PFSK-1 (cell line): Measurements from ENCODE around the gene ADARB1.

Experiments used
- FOXP2 ChIP-seq: optimal IDR thresholded peaks from 2 replicates; pipeline ENCODE3; 2011; ENCODE audit warnings: borderline replicate concordance, control low read depth, inconsistent platforms; ENCODE audit not compliant: insufficient read depth; ENCODE audit errors: extremely low read length, extremely low read depth
- POLR2AphosphoS5 ChIP-seq: IDR thresholded peaks from 2 replicates; pipeline ENCODE4 v1.6.1; 2012; ENCODE audit warnings: low read depth, mild to moderate bottlenecking, control low read depth, low read length, moderate library complexity
- SIN3A ChIP-seq: IDR thresholded peaks from 2 replicates; pipeline ENCODE4 v1.6.1; 2012; ENCODE audit warnings: mild to moderate bottlenecking, low read length, moderate library complexity, borderline replicate concordance; ENCODE audit not compliant: insufficient read depth
- TAF1 ChIP-seq: IDR thresholded peaks from 2 replicates; pipeline ENCODE4 v1.6.1; 2012; ENCODE audit warnings: low read length, control low read depth, borderline replicate concordance; ENCODE audit not compliant: insufficient read depth
- TF ChIP-seq, protein P1 (sequence below), 2 experiments: IDR thresholded peaks; 2 replicates each; pipeline versions ENCODE4 v1.6.1 to v1.8.0; 2011 to 2012; ENCODE audit warnings: low read depth in 2 of 2, low read length in 2 of 2, control low read depth in 1 of 2, inconsistent platforms in 1 of 2, mild to moderate bottlenecking in 1 of 2, moderate library complexity in 1 of 2; ENCODE audit not compliant: insufficient read depth in 1 of 2

Gene ADARB1

DNA sequence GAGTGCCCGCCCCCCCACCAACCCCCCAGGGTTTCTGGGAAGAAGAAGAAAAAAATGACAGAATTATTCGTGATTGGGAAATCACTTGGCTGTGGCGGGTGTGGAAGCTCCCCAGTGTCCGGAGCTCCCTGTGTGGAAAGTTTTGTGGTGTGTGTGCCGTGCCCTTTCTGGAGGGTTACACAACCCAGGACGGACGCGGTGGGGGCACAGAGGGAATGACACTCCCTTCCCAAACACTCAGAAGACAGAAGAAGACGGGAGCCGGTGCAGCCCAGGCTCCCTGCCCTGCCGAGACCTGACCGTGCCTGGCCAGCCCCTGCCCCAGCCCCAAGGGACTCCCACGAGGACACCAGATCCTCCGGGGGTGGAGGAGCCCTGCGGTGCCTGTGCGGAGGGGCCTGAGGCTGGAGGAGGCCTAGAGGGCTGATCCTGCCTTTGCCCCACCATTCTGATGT is 33.0 kb upstream of the ADARB1 start:
- TF ChIP-seq, protein P1, sequence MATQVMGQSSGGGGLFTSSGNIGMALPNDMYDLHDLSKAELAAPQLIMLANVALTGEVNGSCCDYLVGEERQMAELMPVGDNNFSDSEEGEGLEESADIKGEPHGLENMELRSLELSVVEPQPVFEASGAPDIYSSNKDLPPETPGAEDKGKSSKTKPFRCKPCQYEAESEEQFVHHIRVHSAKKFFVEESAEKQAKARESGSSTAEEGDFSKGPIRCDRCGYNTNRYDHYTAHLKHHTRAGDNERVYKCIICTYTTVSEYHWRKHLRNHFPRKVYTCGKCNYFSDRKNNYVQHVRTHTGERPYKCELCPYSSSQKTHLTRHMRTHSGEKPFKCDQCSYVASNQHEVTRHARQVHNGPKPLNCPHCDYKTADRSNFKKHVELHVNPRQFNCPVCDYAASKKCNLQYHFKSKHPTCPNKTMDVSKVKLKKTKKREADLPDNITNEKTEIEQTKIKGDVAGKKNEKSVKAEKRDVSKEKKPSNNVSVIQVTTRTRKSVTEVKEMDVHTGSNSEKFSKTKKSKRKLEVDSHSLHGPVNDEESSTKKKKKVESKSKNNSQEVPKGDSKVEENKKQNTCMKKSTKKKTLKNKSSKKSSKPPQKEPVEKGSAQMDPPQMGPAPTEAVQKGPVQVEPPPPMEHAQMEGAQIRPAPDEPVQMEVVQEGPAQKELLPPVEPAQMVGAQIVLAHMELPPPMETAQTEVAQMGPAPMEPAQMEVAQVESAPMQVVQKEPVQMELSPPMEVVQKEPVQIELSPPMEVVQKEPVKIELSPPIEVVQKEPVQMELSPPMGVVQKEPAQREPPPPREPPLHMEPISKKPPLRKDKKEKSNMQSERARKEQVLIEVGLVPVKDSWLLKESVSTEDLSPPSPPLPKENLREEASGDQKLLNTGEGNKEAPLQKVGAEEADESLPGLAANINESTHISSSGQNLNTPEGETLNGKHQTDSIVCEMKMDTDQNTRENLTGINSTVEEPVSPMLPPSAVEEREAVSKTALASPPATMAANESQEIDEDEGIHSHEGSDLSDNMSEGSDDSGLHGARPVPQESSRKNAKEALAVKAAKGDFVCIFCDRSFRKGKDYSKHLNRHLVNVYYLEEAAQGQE (IDR thresholded peaks at IDR 0.05; ENCODE audit: insufficient read depth in 1 of 2, low read depth in 2 of 2, low read length in 2 of 2): no peak
- TF ChIP-seq TAF1 (no peak), POLR2AphosphoS5 (no peak), SIN3A (no peak)

DNA sequence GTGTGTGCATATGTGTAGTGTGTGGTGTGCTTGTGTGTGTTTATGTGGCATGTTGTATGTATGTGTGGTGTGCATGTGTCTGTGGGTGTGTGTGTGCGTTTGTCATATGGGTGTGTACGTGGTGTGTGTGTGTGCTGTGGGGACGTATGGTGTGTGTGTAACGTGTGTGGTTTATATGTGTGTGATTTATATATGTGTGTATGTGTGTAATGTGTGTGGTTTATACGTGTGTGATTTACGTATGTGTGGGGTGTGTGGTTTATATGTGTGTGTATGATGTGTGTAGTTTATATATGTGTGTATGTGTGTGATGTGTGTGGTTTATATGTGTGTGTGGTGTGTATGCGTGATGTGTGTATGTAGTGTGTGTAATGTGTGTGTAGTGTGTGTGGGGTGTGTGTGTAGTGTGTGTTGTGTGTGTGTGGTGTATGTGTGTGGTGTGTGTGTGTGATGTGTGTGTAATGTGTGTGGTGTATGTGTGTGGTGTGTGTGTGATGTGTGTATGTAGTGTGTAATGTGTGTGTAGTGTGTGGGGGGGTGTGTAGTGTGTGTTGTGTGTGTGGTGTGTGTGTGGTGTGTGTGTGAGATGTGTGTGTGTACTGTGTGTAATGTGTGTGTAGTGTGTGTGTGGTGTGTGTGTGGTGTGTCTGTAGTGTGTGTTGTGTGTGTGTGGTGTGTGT is 32.3 kb upstream of the ADARB1 start:
- no peak for TF ChIP-seq POLR2AphosphoS5
- no peak for TF ChIP-seq FOXP2
- TF ChIP-seq, protein P1 (IDR thresholded peaks at IDR 0.05; ENCODE audit: insufficient read depth in 1 of 2, low read depth in 2 of 2, low read length in 2 of 2): no peak
- TF ChIP-seq SIN3A: no peak
- no peak for TF ChIP-seq TAF1

DNA sequence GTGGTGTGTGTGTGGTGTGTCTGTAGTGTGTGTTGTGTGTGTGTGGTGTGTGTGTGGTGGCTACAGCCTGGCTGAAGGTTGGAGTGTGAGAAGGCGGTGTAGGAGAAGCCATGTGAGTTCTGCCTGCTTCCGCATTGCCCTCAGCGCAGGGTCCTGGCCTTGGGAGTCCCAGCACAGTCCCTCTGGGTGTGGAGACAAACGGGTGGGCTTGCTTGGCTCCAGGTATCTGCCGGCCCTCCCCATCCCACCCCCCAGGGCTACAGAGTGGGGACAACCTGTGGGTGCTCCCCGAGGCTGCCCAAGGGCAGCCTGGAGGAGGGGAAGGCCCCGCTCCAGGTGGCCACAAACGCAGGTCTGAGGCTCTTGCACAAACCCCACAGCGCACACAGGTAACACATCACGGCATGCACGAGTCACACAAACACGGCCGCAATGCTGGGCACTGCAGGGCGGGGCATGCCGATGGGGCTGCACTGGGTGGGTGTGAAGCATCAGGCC is 31.7 kb upstream of the ADARB1 start:
- TF ChIP-seq, protein P1 (IDR thresholded peaks at IDR 0.05; ENCODE audit: insufficient read depth in 1 of 2, low read depth in 2 of 2, low read length in 2 of 2): no peak
- TF ChIP-seq SIN3A (no peak), POLR2AphosphoS5 (no peak), TAF1 (no peak), FOXP2 (no peak)

DNA sequence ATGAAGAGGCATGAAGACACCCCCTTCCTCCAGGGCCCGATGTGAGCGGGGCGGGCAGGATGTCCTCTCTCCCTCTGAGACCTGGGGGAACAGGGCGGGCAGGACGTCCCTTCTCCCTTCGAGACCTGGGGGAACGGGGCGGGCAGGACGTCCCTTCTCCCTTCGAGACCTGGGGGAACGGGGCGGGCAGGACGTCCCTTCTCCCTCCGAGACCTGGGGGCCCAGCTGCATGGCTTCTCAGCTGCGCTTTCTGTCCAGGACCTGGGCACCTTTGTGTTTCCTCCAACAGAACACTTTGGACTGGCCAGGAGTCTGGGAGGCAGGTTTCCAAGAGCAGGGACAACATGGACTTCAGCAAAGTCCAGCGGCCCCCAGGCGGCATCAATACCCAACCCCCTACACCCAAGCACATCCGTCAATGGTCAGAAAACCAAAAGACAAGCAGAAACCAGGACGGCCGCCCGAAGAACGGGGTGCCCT is 30.8 kb upstream of the ADARB1 start:
- TF ChIP-seq POLR2AphosphoS5: no peak
- no peak for TF ChIP-seq SIN3A
- TF ChIP-seq, protein P1 (IDR thresholded peaks at IDR 0.05; ENCODE audit: insufficient read depth in 1 of 2, low read depth in 2 of 2, low read length in 2 of 2): no peak
- no peak for TF ChIP-seq FOXP2
